NK-92 treated with Interleukin-12 subunit alpha and Interleukin-12 subunit beta, amount 100 ng/mL, for 24 hours (cell line): ENCODE results near the gene INKA1.

Experiments
- DNase-seq: peaks from one replicate; lab custom pipeline; 2025; lab: John Stamatoyannopoulos, UW

INKA1 gene

DNA sequence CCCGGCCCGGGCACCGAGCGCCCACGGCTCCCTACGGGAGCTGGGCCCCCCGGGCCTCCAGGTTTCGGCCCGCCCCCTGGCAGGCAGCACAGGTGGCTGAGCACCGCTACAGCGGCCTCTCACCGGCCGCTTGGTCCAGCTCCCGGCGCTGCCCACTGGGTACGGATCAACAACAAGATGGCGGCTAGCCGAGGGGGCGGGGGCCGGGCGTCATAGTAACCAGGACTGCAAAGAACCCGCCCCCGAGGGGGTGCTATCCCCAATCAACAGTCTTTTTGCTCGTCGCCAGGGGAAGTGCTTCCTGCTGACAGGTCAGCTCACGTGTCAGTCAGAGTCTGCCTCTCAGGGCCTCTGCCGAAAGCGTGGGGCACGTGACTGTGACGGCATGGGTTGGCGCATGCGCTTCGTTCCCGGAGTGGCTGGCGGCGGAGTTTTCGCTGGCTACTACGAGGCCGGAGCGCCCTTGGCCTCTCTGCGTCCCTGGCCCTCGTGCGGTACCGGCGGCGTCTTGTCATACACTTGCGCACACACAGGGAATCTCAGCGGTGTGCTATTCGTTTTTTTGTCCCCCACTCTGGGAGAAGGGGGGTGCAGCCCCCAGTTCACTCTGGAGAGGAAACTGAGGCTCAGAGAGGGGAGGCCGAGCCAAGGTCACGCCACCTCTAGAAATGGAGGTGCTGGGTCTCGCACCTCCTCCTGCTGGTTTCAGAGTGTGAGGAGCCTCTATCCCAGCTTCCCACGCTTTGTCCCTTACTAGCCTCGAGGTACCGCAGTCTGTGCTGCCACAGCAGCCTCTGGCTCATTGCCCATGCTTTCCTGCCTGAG, 16.5 kb upstream of the INKA1 start, which contains the start of gene IP6K1:
IP6K1 (minus strand) TSS at position 186 of the 825 bp plus-strand sequence. CDS start 38,502 bp downstream, outside the sequence.
- DNase-seq, result peak; percentile 98

DNA sequence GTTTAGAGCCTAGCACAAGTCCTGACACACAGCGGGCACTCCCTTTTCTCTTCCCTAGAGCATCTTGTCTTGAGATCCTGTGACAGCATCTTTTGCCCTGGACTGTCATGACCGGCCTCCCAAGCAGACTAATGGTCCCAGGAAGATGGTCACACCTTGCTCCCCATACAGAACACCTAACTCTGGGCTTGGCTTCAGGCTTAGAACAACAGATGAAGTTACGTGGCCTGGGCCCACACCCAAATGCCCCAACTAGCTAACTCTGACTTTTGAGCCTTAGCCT, 15.9 kb upstream of the INKA1 start:
- DNase-seq, result no peak

DNA sequence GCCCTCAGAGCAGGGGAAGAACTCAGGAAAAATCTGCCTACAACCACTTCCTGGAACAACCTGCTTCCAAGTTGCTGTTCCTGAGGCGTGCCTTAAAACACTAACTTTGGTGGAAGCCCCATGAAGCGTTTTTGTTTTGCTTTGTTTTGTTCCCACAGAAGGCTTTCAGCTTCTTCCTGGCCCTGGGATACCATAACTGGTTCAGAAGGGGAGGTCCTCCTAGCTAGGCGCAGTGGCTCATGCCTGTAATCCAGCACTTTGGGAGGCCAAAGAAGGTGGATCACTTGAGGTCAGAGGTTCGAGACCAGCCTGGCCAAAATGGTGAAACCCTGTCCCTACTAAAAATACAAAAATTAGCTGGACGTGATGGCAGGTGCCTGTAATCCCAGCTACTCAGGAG, 15.5 kb upstream of the INKA1 start:
- DNase-seq, result no peak

DNA sequence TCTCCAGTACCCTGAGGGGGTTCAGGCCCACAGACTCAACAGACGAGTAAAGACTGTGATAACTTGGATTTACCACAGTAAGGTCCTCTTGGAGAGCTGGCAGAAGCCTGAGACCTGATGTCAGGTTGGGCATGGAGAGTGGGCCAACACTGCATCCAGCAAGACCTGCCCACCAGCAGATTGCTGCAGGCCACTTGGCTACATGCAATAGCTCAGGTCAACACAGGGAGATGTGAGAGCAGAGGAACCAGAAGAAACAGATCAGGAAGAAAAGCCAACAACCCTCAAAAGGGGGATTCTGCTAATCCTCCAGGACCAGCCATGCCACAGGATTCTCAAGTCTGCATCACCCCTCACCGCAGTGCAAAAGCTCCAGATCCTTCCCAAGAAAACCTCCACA, 15.0 kb upstream of the INKA1 start:
- DNase-seq, result no peak

DNA sequence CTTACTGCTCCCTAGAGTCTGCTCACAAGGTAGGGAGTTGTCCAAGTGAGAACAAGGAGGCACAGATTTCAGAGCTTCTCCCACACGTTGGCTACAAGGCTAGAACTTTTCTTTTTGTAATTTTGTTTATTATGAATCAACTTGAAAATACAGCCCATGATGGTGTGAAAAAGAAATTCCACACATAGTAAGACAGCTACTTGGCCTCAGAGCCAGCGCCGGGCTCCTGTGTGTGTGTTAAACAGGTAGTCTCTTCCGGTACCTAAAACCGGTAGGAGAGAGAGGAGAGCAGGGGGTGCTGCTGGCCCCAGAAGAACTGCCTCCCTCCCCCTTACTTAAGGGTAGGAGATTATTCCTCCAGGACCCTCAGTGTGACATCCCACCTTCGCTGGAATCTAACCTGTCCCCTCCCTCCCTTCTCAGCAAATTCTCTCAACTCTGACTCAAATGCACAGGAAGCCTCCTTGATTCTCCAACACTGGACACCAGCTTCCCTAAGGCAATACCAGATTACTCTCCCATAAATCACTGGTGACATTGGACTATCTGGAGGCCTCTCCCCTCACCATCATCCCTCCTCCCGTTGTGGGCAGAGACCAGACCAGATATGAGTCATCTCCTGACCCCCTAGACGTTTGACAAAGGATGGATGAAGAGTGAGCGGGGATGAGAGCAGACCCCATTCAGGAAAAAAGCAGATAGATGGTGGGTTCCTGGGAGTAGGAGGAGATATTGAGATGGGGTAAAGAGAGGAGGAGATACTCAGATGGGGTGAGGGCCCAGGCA, 12.2 kb upstream of the INKA1 start:
- no peak for DNase-seq

DNA sequence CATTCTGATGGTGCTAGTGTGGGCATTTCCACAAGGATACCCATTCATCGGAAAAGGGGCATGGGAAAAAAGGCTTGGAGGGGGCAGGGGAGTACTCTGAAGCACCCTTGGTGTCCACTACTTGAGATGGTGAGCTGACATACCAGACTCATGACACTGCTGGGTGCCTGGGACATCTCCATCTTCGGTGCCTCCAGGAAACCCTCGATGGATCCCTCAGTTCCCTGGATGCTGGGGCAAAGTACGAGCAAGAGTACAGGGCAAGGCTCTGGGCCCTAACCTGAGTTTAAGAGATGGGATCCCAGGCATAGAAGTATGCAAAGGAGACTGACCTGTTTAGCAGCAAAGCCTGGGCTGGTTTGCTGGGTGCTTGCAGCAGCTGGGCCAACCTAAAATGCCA, 11.5 kb upstream of the INKA1 start:
- DNase-seq, result no peak

DNA sequence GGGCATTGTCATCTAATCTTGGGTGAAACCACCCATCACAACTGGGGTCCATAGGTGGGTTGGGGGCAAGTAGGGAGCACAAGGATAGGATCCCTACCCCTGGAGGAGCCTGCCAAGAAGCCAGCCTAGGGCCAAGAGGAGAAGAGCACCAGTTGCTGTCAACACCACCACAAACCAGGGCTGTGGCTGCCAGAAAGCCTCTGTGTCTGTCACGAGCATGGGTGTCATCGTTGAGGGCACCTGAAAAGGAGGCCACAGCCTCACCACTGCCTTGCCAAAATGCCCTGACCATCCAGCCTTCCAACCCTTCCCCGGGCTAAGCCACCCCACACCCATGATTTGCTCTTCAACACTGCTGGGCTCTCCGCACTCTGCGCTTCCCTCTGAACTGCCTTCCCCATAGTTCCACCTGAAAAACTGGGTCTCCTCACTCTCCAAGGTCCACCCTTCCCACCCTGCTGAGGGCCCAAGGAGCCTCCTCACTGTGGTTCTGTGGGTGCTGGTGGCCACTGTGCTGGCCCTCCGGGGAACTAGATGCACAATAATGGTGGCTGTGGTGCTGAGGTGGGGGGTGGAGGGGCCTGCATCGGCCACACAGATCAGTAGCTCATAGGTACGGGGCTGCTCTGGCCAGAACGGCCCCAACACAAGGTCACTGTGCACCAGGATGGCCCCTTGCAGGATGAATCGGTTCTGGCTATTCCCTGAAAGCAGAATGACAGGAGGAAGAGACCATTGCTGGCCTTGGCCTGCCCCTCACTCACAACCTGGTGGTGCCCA, 10.5 kb upstream of the INKA1 start:
- no peak for DNase-seq

DNA sequence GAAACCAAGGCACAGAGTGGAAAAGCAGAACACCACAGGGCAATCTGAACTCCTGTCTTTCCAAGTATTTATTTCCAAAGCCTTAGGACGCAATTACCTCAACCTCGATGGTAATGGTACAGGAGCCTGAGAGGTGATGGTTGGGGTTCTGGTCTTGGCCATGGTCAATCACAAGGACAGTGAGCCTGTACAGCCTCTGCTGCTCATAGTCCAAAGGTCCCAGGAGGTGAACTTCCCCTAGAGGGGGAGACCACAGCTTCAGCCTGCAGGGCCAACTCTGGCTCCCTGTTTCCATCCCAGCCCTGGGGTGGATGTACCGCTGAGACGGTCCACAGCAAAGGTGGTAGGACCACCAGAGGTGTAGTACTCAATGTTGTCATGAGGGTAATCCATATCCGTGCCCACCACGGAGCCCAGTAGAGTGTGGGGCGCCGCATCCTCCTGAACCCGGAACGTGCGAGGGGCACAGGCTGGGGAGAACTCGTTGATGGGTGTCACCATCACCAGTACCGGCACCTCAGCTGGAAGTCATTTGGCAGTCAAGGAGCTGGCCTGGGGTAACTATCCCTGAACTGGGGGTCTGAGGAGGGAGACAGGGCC, 9.5 kb upstream of the INKA1 start:
- no peak for DNase-seq

DNA sequence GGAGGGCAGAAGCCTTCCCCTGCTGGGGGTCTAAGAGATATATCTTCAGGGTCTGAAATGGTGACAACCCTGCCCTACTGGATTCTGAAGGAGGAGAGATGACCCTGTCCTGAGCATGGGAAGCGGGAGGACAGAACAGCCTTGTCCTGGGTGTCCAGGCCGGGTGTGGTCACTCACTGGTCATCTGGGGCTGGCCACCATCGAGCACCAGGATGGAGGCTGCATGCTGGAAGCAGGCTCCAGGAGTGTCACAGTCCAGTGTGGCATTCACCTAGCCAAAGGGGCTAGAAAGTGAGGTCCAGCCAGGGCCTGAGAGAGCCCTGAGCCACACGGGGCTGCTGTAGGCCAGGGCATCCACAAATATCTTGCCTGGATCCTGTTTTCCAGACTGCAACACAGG, 8.6 kb upstream of the INKA1 start:
- no peak for DNase-seq

DNA sequence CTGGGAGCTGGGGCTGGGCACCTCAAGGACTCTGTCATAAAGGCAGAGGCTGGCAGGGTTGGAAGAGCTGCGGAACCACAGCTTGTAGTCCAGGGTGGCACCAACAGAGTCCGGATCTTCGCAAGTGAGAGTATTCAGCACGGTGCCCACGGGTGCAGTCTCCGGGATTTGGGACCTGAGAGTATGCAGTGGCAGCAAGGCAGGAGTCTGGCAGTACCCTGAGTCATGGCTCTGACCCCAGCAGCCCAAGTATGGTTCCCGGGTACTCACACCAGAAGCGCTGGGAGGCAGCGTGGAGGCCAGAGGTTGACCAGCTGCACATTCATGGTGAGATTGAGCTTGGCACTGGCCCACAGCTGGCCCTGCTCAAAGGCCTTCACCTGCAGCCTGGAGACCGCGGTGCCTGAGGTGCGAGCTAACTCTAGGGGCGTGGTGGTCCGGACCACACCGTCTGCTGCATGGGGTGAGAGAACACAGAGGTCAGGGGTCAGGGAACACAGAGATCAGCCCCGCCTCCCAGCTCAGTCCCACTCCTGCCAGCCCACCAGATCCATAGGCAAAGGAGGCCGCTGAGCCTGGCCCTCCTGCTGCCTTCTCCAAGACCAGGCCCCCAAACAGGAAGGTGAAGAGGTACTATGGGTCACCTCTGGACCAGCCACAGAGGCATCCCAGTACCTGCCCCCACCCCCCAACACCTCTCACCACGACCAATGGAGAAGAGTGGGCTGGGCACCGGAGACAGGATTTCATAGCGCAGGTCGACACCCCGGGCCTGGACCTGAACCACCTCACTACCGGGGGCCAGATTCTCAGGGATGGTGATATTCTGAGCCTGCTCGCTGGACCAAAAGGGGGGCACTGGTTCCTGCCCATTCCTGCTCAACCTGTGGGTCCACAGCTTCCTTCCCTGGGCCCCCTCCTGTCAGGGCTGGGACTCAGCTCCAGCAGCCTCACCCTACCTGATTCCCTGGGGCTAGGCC, 7.8 kb upstream of the INKA1 start:
- DNase-seq, result no peak

DNA sequence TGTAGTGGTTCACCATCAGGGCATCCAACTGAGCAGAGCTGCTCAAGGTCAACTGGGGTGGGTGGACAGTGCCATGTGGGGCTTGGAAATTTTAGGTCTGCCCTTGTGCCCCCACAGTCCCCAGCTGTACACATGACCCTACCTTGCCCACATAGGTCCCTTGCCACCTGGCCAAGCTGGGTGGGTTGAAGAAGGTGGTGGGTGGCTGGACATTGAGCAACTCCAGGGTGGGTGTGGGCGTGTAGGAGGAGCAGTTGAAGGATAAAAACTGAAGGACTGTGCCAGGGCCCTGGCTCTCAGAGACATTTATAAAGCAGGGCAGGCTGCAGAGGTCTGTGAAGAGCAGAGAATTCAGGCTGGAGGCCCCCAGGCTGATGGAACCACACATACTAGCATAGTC, 4.0 kb upstream of the INKA1 start:
- no peak for DNase-seq

DNA sequence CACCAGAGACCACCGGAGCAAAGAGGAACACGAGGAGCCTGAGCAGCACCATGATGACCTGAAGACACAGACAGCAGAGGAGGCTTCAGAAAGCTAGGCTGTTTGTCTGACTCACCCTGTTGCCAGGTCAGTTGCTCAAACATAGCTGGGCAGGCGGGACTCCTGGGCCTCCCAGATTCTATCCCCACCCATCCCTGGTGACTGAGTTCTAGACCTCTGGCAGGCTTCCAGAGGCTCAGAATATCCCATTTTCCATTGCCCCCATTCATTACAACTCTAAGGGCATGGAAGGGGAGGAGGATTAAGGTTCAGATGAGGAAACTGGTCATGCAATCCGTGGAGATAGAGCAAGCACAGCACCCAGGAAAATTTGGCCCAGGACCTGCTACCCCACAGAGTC, 3.3 kb upstream of the INKA1 start, which contains the start of gene CDHR4:
CDHR4 (minus strand) TSS at position 113 of the 400 bp plus-strand sequence; CDS start at position 52, 61 bp downstream.
- no peak for DNase-seq

DNA sequence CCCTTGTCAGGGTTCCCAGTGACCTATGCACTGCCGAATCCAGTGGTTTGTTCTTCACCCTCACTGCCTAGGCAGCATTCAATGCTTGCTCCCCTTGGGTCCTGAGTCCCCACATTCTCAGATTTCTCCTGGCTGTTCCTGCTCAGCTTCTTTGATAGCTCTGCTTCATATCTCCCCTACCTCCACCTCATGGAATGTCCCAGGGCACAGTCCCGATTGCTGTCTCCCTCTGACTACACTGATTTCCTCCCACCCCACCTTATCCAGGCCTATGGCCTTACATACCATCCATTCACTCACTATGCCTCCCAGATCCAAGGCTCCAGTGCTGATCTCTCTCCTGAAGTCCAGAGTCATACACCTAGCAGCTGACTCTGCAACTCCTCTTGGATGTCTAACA, 1.9 kb upstream of the INKA1 start:
- DNase-seq, result no peak

DNA sequence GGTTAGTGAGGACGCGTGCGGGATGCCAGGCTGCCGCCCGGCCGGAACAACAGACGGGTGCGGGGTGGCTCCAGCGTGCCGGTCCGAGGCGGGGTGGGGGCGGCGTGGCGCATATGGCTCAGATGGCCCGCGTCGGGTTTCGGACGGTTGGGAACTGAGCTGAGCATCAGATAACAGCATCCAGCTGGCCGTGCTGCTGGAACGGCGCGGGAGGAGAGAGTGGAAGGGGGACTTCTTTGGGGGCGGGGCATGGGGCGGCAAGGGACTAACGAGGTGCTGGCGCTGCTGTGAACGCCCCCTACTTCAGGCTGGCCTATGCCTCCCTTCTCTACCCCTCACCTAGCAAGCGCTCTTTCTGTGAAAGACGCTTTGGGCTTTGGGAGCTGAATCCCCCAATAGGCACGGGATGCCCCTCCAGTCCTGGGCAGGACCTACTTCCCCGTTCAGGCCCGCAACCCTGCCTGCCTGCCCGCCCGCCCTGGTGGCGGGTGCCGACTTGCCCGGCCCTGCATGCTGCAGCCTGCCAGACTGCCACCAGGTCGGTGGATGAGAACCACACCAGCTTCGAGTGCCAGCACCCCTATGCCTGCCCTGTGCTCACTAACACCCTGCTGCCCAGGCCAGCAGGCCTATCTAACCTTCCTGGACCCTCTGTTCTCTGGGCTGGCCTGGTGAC, 542 bp downstream of the INKA1 start:
- no peak for DNase-seq

DNA sequence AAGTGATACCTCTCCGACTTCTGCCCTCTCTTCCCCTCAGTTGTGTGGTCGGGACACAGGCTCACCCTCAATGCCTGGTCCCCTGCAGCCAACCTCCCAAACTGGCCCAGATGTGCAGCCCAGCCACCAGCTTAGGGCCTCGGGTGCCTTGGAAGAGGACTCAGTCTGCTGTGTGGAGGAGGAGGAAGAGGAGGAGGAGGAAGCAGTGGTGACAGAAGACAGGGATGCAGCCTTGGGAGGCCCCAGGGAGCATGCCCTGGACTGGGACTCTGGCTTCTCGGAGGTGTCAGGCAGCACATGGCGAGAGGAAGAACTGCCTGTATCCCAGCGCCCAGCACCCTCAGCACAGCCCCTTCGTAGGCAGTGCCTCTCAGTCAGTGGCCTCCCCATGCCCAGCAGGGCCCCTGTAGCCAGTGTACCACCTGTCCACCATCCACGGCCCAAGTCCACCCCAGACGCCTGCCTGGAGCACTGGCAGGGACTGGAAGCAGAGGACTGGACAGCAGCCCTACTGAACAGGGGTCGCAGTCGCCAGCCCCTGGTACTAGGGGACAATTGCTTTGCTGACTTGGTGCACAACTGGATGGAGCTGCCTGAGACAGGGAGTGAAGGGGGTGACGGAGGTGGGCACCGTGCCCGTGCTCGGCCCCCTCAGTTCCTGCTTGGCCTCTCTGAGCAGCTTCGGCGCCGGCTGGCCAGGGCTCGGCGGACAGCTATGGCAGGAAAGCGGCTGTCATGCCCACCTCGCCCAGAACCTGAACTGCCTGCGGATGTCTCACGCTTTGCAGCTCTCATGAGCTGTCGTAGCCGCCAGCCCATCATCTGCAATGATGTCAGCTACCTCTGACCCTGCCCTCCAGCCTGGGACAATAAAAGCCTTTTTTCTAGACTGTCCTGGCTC, 1.3 kb downstream of the INKA1 start:
- DNase-seq, result no peak

DNA sequence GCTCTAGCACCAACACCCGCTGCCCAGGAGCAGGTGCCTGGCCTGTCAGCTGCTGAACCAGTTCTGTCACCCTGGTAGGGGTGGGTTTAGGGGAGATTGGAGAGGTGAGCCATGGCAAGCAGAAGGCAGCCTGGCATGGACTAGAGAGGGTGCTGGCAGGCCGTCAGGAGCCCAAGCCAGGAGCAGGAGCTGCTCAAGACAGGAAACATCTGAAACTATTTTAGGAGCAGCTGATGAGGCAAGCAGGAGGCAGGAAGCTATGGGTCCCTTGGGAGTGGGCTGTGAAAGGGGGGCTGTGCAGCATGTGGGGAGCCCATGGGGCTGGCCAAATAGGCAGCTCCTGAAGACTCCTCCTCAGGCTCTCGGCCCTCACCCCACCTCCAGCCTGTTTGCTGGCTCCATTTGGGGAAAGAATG, 2.3 kb downstream of the INKA1 start:
- no peak for DNase-seq

DNA sequence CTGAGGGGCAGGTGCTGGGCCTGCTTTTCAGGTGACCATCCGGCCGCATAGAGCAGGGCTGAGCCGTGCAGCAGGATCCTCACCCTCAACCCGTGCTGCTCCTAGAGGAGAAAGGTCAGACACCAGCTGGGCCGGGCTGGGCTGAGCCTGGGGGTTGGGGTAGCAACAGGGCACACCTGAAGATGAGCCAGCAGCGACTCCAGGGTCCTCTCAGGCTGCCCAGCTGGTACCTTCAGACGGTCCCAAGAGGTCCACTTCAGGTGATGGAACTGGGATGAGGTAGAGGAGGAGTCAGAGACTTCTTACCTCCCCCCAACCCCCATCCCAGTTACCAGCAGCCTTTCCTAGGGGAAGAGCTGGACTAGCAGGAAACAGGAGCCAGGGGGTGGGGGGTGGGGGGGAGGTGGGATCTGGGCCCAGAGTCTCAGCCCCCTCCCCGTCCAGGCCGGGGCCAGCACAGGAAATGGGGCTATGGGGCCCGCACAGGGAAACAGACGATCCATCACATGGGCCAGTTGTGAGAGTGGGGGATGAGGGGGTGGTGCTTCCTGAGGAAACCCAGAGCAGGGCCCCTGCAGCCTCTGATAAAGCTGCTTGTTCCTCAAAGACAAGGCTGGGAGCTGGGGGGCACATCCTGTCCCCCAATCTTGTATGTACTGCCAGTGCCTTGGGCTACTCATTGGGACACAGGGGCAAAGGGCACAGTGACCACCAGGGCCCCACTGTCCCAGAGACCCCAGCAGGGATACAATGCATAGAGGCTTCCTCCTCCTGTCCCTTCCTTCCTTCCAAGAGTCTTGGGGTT, 3.0 kb downstream of the INKA1 start:
- DNase-seq, result no peak

DNA sequence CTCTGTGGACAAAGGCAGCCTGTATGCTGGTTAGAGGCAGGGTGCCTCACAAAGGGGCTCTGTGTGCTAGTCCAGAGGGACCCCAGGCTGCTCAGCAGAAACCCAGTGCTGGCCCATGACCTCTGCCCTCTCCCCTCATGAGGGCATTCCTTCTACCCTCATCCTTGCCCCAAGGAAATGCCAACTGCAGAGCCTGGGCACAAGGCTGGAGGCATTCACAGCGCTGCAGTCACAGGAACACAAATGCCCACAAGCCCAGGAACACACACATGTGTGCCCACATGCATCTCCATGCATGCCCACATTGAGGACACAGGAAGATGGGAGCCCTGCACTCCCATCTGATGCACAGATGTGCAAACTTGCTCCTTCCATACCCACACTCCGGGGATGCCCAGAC, 3.8 kb downstream of the INKA1 start:
- DNase-seq, result no peak
